HG02798 (cell line): ENCODE results near the gene NAIF1.
"Not testable (repeated sequence)": the region's sequence is repeated elsewhere in the genome, so short reads cannot be mapped to it uniquely, and the experiment has no call there.

Experiments
- ATAC-seq: cut with Tn5 transposase; IDR thresholded peaks from one replicate; pipeline ENCODE4 v1.9.1; 2021; ENCODE audit warnings: mild to moderate bottlenecking; ENCODE audit not compliant: unreplicated experiment, poor library complexity

Gene NAIF1

GRCh38 chr9:128066713-128067644, at the start of gene NAIF1:
Gene NAIF1 (minus strand): TSS chr9:128067320. CDS start chr9:128067101, 219 bp downstream.
- ATAC-seq, result peak; percentile 68

DNA sequence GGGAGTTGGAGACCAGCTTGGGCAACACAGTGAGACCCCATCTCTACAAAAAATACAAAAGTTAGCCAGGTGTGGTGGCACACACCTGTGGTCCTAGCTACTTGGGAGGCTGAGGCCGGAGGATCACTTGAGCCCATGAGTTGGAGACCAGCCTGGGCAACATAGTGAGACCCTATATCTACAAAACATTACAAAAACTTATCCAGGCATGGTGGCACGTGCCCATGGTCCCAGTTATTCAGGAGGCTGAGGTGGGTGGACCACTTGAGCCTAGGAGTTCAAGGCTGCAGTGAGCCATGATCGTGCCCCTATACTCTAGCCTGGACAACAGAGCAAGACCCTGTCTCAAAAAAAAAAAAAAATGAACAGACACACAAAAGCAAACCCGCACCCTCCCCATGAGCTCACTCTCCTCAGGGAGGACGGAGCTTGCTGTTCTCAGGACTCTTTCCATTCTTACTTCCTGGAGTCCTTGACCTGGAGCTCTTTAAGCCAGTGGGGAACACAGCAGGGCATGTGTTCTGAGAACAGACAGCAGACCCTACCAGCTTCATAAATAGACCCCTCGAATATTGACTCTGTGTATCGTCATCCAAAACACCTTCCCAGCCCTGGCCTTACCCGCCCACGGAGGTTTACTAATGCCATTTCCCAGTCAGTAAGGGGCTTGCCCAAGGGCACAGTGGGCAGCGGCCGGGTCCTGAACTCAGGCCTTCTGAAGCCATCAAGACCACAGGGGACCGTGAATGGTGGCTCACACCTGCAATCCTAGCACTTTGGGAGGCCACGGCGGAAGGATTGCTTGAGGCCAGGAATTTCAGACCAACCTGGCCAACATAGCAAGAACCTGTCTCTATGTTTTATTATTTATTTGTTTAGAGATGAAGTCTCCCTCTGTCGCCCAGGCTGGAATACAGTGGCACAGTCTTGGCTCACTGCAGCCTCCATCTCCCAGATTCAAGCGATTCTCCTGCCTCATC, 49.3 kb upstream of the NAIF1 start:
- no peak for ATAC-seq

- peak; percentile 38 for ATAC-seq
These were observed 48.3 kb upstream of the NAIF1 start for GRCh38 chr9:128115187-128116103.

- no peak for ATAC-seq
These were observed 47.4 kb upstream of the NAIF1 start for GRCh38 chr9:128114326-128115186.

- ATAC-seq, result no peak
These were observed 46.6 kb upstream of the NAIF1 start for GRCh38 chr9:128113526-128114325.

DNA sequence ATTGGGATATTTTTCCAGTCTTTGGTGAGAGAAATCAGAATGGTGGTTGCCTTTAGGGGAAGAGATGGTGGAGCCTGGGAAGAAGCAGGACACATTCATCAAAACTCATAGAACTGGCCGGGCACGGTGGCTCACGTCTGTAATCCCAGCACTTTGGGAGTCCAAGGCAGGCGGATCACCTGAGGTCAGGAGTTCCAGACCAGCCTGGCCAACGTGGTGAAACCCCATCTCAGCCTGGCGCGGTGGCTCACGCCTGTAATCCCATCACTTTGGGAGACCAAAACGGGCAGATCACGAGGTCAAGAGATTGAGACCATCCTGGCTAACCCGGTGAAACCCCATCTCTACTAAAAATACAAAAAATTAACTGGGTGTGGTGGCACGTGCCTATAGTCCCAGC, 44.6 kb upstream of the NAIF1 start:
- ATAC-seq, result not testable (repeated sequence)

- ATAC-seq, result no peak
These were observed 42.1 kb upstream of the NAIF1 start for GRCh38 chr9:128109050-128109709.

GRCh38 chr9:128108269-128109049, 41.3 kb upstream of the NAIF1 start:
- ATAC-seq, result no peak

DNA sequence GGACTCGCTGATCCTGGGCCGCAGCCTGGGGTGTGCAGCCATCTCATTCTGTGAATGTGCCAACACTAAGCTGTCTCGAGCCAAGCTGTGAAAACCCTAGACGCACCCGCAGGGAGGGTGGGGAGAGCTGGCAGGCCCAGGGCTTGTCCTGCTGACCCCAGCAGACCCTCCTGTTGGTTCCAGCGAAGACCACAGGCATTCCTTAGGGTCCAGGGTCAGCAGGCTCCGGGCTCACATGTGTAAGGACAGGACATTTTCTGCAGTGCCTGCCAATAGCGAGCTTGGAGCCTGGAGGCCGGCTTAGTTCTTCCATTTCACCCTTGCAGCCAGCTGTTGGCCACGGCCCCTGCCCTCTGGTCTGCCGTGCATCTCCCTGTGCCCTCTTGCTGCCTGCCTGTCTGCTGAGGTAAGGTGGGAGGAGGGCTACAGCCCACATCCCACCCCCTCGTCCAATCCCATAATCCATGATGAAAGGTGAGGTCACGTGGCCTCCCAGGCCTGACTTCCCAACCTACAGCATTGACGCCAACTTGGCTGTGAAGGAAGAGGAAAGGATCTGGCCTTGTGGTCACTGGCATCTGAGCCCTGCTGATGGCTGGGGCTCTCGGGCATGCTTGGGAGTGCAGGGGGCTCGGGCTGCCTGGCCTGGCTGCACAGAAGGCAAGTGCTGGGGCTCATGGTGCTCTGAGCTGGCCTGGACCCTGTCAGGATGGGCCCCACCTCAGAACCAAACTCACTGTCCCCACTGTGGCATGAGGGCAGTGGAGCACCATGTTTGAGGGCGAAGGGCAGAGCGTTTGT, 40.5 kb upstream of the NAIF1 start:
- no peak for ATAC-seq

DNA sequence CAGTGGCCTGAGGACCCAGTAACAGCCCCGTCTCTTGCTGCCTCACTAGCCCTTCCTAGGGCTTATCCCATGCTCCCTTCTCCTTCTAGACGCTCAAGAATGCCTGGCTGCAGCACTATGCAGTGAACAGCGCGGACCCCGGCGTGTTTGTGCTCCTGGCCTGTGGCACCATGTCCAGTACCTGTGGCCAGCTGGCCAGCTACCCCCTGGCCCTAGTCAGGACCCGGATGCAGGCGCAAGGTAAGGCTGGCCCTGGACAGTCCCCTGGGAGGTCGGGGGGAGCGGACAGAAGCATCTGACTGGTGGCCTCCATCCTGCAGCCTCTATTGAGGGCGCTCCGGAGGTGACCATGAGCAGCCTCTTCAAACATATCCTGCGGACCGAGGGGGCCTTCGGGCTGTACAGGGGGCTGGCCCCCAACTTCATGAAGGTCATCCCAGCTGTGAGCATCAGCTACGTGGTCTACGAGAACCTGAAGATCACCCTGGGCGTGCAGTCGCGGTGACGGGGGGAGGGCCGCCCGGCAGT, 39.9 kb upstream of the NAIF1 start:
- ATAC-seq, result no peak

DNA sequence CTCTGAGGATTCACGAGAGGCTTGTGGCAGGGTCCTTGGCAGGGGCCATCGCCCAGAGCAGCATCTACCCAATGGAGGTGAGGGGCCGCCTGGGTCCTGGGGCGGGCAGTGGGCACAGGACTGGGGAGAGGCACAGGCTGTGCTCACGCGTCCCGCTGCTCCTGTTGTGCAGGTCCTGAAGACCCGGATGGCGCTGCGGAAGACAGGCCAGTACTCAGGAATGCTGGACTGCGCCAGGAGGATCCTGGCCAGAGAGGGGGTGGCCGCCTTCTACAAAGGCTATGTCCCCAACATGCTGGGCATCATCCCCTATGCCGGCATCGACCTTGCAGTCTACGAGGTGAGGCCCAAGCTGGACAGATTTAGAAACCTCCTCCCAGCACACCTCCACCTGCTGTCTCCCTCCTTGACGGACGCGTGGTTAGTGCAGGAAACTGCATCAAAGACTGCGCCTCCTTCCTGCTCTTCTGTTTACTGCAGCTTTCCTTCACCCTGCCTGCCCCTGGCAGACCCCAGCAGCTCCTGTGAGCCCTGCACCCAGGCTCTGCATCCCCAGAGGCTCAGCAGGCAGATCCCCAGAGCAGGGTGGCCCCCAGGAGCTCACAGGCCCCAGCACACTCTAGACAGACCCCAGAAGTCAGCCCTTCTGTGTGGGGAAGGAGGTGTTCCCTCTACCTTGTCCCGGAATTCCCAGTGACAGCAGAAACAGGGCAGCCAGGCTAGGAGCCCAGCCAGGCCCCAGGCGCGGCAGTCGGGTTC, 39.2 kb upstream of the NAIF1 start:
- no peak for ATAC-seq

- no peak for ATAC-seq
These were observed 38.5 kb upstream of the NAIF1 start for GRCh38 chr9:128105538-128106175.

DNA sequence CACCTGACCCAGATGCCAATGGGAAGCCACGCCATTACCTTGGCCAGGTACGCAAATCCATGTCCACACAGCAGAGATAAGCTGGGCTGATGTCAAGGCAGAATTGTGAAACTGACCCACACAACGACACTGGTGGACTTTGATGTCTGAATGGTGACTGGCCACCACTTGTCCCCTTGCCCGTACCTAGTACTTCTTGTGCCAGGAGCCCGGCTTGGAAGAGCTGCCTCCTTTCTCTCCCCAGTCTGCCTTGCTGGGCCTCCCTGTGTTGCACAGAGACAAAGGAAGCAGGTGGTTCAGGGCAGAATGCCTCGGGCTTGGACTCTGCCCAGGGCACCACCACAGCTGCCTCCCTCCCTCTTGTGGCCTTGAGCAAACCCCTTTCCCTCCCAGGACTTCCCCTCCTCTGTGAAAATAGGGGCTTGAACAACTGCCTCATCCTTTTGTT, 37.1 kb upstream of the NAIF1 start:
- no peak for ATAC-seq

- no peak for ATAC-seq
These were observed 36.5 kb upstream of the NAIF1 start for GRCh38 chr9:128103589-128103962.
